HepG2 (cell line): ENCODE results near the gene PGC. TPM values are rescaled to one million over a fixed set of nuclear protein-coding genes. Genes with fewer than 3 reads are reported as not detected.

Source experiments
- ATAC-seq: fragments of 200-7000 bp; cut with Tn5 transposase; 3 replicates; pipeline ENCODE4 v1.9.1; 2020; ENCODE audit warnings: mild to moderate bottlenecking, moderate library complexity
- BruUV-seq: library from RNA; stranded (reverse); fragments of 400-500 nt; replicated peaks from 2 replicates; lab custom pipeline; 2021; lab: Mats Ljungman, UMichigan
- CTCF ChIA-PET: fragments of 300-600 bp; formaldehyde crosslinking; extraction: SDS; loops from one replicate; lab custom pipeline; 2021; ENCODE audit warnings: low total read pairs, inconsistent platforms, low intra/inter-chr PET ratio; lab: Yijun Ruan, JAX
- POLR2A ChIA-PET: fragments of 350-600 bp; sonication (Branson Sonifier 250); formaldehyde crosslinking; loops from one replicate; lab custom pipeline; 2020; ENCODE audit warnings: antibody characterized with exemption, inconsistent platforms; lab: Yijun Ruan, JAX
- DNase-seq: peaks from one replicate; pipeline ENCODE4 v3.0.0-alpha.2; 2015; ENCODE audit warnings: low spot score
- FAIRE-seq: peaks from 3 replicates; lab custom pipeline; 2011; peaks lifted over from hg19 to GRCh38; lab: Jason Lieb, UNC
- H2AFZ ChIP-seq: one replicate; pipeline ENCODE4 v1.6.1; 2011; ENCODE audit warnings: low read length, inconsistent platforms
- H3K27ac ChIP-seq: fragments of 300-600 bp; 3 replicates; pipeline ENCODE4 v1.8.0; 2011; ENCODE audit warnings: mixed run types, mild to moderate bottlenecking, mixed read lengths, low read length, inconsistent platforms; ENCODE audit not compliant: insufficient read depth; ENCODE audit errors: extremely low read length
- H3K27me3 ChIP-seq, 2 experiments: fragments of 200-600 bp in 1 of 2; 2 replicates in 1 of 2; 3 replicates in 1 of 2; pipeline versions ENCODE4 v1.6.0 to v1.8.0; 2011; ENCODE audit warnings: low read length in 2 of 2, mild to moderate bottlenecking in 2 of 2, moderate library complexity in 2 of 2, inconsistent platforms in 1 of 2; ENCODE audit not compliant: insufficient read depth in 2 of 2, control insufficient read depth in 1 of 2
- H3K36me3 ChIP-seq, 2 experiments: fragments of 200-600 bp in 1 of 2; replicated peaks in 1 of 2; 2 replicates in 1 of 2; 3 replicates in 1 of 2; pipeline versions ENCODE4 v1.5.1 to v1.8.0; 2011; ENCODE audit warnings: low read length in 2 of 2, inconsistent platforms in 1 of 2; ENCODE audit not compliant: insufficient read depth in 2 of 2, control insufficient read depth in 1 of 2
- H3K4me1 ChIP-seq: 2 replicates; pipeline ENCODE4 v1.5.1; 2012; ENCODE audit warnings: low read length, inconsistent platforms; ENCODE audit not compliant: insufficient read depth
- H3K4me2 ChIP-seq: 2 replicates; pipeline ENCODE4 v1.6.0; 2011; ENCODE audit warnings: low read depth, low read length, inconsistent platforms
- H3K4me3 ChIP-seq, 3 experiments: fragments of 200-600 bp in 1 of 3; sonication (generic), shearing (Covaris generic) in 1 of 3; replicated peaks in 1 of 3; 2 replicates each; pipeline ENCODE4 v1.5.1; 2011 to 2016; ENCODE audit warnings: low read length in 3 of 3, inconsistent platforms in 2 of 3, low read depth in 2 of 3, mild to moderate bottlenecking in 2 of 3, control low read depth in 1 of 3, mixed read lengths in 1 of 3; ENCODE audit not compliant: insufficient read depth in 1 of 3
- H3K79me2 ChIP-seq: one replicate; pipeline ENCODE4 v1.6.1; 2011; ENCODE audit warnings: low read length, inconsistent platforms; ENCODE audit not compliant: insufficient read depth
- H3K9ac ChIP-seq: 2 replicates; pipeline ENCODE4 v1.6.0; 2011; ENCODE audit warnings: mild to moderate bottlenecking, low read depth, low read length, inconsistent platforms; ENCODE audit not compliant: insufficient read depth
- H3K9me3 ChIP-seq: 2 replicates; pipeline ENCODE4 v1.5.1; 2012; ENCODE audit warnings: mild to moderate bottlenecking, low read length
- H4K20me1 ChIP-seq: 2 replicates; pipeline ENCODE4 v1.6.0; 2011; ENCODE audit warnings: inconsistent platforms, mild to moderate bottlenecking, low read length, moderate library complexity; ENCODE audit not compliant: insufficient read depth
- ARNTL ChIP-seq: sonication (generic); formaldehyde crosslinking; IDR thresholded peaks from 2 replicates; pipeline ENCODE4 v1.4.0; 2020; ENCODE audit warnings: mild to moderate bottlenecking, missing genetic modification reagents
- HOXA3 ChIP-seq: sonication (generic); formaldehyde crosslinking; IDR thresholded peaks from 2 replicates; pipeline ENCODE4 v1.5.0; 2020; ENCODE audit warnings: missing genetic modification reagents
- IRF2 ChIP-seq: IDR thresholded peaks from 2 replicates; pipeline ENCODE4 v1.6.1; 2018; ENCODE audit warnings: missing genetic modification reagents, missing compliant biosample characterization
- MIXL1 ChIP-seq: IDR thresholded peaks from 2 replicates; pipeline ENCODE4 v1.6.1; 2016
- MXD1 ChIP-seq: sonication (generic); formaldehyde crosslinking; IDR thresholded peaks from 2 replicates; pipeline ENCODE4 v1.4.0; 2020; ENCODE audit warnings: mild to moderate bottlenecking, missing genetic modification reagents
- PAX8 ChIP-seq: sonication (generic); formaldehyde crosslinking; IDR thresholded peaks from 2 replicates; pipeline ENCODE4 v1.8.0; 2022; ENCODE audit warnings: mild to moderate bottlenecking, missing genetic modification reagents, borderline replicate concordance
- RAD21 ChIP-seq: fragments of 450-650 bp; formaldehyde crosslinking; IDR thresholded peaks from 2 replicates; pipeline ENCODE4 v1.5.0; 2020; ENCODE audit warnings: mild to moderate bottlenecking
- REPIN1 ChIP-seq: sonication (generic); formaldehyde crosslinking; IDR thresholded peaks from 2 replicates; pipeline ENCODE4 v1.8.0; 2022; ENCODE audit warnings: missing genetic modification reagents, low read depth, mild to moderate bottlenecking, borderline replicate concordance
- RFX5 ChIP-seq: IDR thresholded peaks from 2 replicates; pipeline ENCODE4 v1.6.1; 2011; ENCODE audit warnings: low read depth, low read length, improper control_type of control experiment
- SIN3A ChIP-seq: IDR thresholded peaks from 2 replicates; pipeline ENCODE4 v1.6.1; 2011; ENCODE audit warnings: low read depth, mild to moderate bottlenecking, control low read depth, low read length, borderline replicate concordance
- SP1 ChIP-seq, 2 experiments: fragments of 450-650 bp in 1 of 2; sonication (generic) in 1 of 2; formaldehyde crosslinking in 1 of 2; IDR thresholded peaks; 2 replicates each; pipeline versions ENCODE4 v1.4.0 to v1.6.1; 2016 to 2020; ENCODE audit warnings: missing genetic modification reagents in 1 of 2
- ZNF24 ChIP-seq: fragments of 450-650 bp; IDR thresholded peaks from 2 replicates; pipeline ENCODE4 v1.6.1; 2017; ENCODE audit warnings: antibody characterized with exemption, mild to moderate bottlenecking
- ZNF605 ChIP-seq: sonication (generic); formaldehyde crosslinking; IDR thresholded peaks from 2 replicates; pipeline ENCODE4 v1.8.0; 2022; ENCODE audit warnings: mild to moderate bottlenecking, missing genetic modification reagents
- ZNF607 ChIP-seq: sonication (generic); formaldehyde crosslinking; IDR thresholded peaks from 2 replicates; pipeline ENCODE4 v1.5.1; 2020; ENCODE audit warnings: missing genetic modification reagents, mild to moderate bottlenecking, borderline replicate concordance
- ZNF660 ChIP-seq: sonication (generic); formaldehyde crosslinking; IDR thresholded peaks from 2 replicates; pipeline ENCODE4 v1.5.1; 2020; ENCODE audit warnings: mild to moderate bottlenecking, low read depth, missing genetic modification reagents, borderline replicate concordance
- ZNF713 ChIP-seq: sonication (generic); formaldehyde crosslinking; IDR thresholded peaks from 2 replicates; pipeline ENCODE4 v1.4.0; 2020; ENCODE audit warnings: mild to moderate bottlenecking, missing genetic modification reagents
- ZNF792 ChIP-seq: IDR thresholded peaks from 2 replicates; pipeline ENCODE4 v1.6.1; 2016
- WGBS: methylation state at CpG from one replicate; pipeline ENCODE4 v1.1.6; 2017; ENCODE audit warnings: low lambda C conversion rate; 5-methylcytosine and 5-hydroxymethylcytosine counted together
- in situ Hi-C: cut with HindIII; loops from 2 replicates; pipeline ENCODE4 v1.10.0; 2017; ENCODE audit warnings: low pct_unique_long_range_greater_than_20kb; ENCODE audit not compliant: extremely low pct_ligation_motif_present
- intact Hi-C: fragments of 100-400 bp; cut with micrococcal nuclease; formaldehyde crosslinking; loops from one replicate; pipeline ENCODE4 v1.10.0; 2022; ENCODE audit not compliant: unreplicated experiment
- polyA plus RNA-seq, 8 experiments: library from polyadenylated mRNA; depleted of rRNA in 3 of 8; stranded (reverse) in 7 of 8; unstranded in 1 of 8; fragments of >200 nt; fragmentation: Illumina TruSeq in 4 of 8; extraction: Trizol in 4 of 8; gene quantifications; 2 replicates each; pipeline versions ENCODE4 v1.2.1 to v1.2.3, GENCODE V29; 2011 to 2016; ENCODE audit warnings: low read depth in 4 of 8, missing spikeins in 1 of 8, mixed read lengths in 1 of 8; ENCODE audit not compliant: insufficient read depth in 1 of 8
- total RNA-seq, 5 experiments: library from RNA; depleted of rRNA; stranded (reverse); fragments of >200 nt; fragmentation: Illumina TruSeq; extraction: Trizol; gene quantifications; 2 replicates each; pipeline ENCODE4 v1.2.3, GENCODE V29; 2016; ENCODE audit warnings: low read depth in 1 of 5
- TF ChIP-seq, protein P1 (sequence below): sonication (generic); formaldehyde crosslinking; IDR thresholded peaks from 2 replicates; pipeline ENCODE4 v1.4.0; 2020; ENCODE audit warnings: missing genetic modification reagents
- TF ChIP-seq, protein P2 (sequence below): sonication (generic); formaldehyde crosslinking; IDR thresholded peaks from 2 replicates; pipeline ENCODE4 v1.5.1; 2020; ENCODE audit warnings: missing genetic modification reagents, mild to moderate bottlenecking, borderline replicate concordance

Gene PGC
- total and polyA plus RNA-seq, 2 of the 13 experiments (the other 11 are each of a cell fraction or from before 2014, with no cell fraction given): 426 to 502 TPM

DNA sequence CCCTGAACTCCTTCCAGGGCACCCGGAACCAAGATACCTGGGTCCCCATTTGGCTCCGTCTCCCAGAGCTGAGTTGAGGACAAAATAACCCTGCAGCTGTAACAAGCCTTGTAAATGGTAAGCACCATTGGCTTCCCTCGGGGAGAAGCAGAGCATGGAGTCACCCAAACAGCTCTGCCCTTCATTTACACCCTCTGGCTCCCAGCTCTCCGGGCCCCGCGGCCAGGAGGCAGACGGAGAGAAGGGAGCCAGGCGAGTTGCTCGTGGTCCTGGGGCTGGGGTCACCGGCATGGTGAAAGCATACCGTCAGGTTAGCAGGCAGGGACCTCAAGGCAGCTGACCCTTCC is 13.9 kb downstream of the PGC start:
- Histone ChIP-seq H3K4me2 (peak overlapping the region; percentile 87), H3K27me3 (no peaks in the 10 kb centered on the region; a peak in 1 of 5 replicates), H3K36me3 (no peaks in the 10 kb centered on the region), H4K20me1 (no peaks in the 10 kb centered on the region), H2AFZ (no peak overlapping the region), H3K27ac (no peak overlapping the region), H3K79me2 (peaks cover 5% of the 10 kb centered on the region), H3K9me3 (no peaks in the 10 kb centered on the region), H3K4me3 (peak overlapping the region; percentile 51 to 83 (median 76)), H3K4me1 (peaks cover 58% of the 10 kb centered on the region), H3K9ac (peak overlapping the region; percentile 73)
- ChIA-PET CTCF (no interaction called here), POLR2A (interaction anchor here (0.7 to 10.4 kb wide), 22 partner anchors 9 to 317 kb away, joined by 3 to 120 read pairs (median 8); partner anchors contain the start of genes FRS3, PGC, TAF8 and TOMM6)
- intact Hi-C loops: loop anchor here (1.0 kb wide), 2 partner anchors 27 to 188 kb away; partner anchors contain the start of genes BYSL and MED20
- no peak for ATAC-seq
- BruUV-seq: no TSS peak
- no peak for FAIRE-seq
- in situ Hi-C loops: no loop called here
- 60% methylated on average over 2 of the region's 11 CpGs for WGBS
- DNase-seq: no peak
- TF ChIP-seq ZNF607 (CRISPR knock-in tag) (0 out of 2 replicates have a peak, but pooled peaks have one; percentile 58), MIXL1 (CRISPR knock-in tag) (no peak), ZNF24 (no peak), ZNF605 (CRISPR knock-in tag) (peak; percentile 62; the same call in 1 of the 2 replicates), MXD1 (CRISPR knock-in tag) (peak; percentile 8; the same call in 1 of the 2 replicates), SP1 (IDR thresholded peaks at IDR 0.05) (no peak), SP1 (CRISPR knock-in tag; IDR thresholded peaks at IDR 0.05) (no peak), ZNF713 (no peak), PAX8 (0 out of 2 replicates have a peak, but pooled peaks have one; percentile 32), IRF2 (CRISPR knock-in tag) (no peak), RAD21 (CRISPR knock-in tag) (0 out of 2 replicates have a peak, but pooled peaks have one; percentile 7), SIN3A (0 out of 2 replicates have a peak, but pooled peaks have one; percentile 18), ARNTL (CRISPR knock-in tag) (no peak), ZNF660 (CRISPR knock-in tag) (no peak), REPIN1 (peak; percentile 11; the same call in 1 of the 2 replicates), ZNF792 (CRISPR knock-in tag) (no peak), HOXA3 (CRISPR knock-in tag) (0 out of 2 replicates have a peak, but pooled peaks have one; percentile 7), RFX5 (no peak)
- TF ChIP-seq, protein P1, sequence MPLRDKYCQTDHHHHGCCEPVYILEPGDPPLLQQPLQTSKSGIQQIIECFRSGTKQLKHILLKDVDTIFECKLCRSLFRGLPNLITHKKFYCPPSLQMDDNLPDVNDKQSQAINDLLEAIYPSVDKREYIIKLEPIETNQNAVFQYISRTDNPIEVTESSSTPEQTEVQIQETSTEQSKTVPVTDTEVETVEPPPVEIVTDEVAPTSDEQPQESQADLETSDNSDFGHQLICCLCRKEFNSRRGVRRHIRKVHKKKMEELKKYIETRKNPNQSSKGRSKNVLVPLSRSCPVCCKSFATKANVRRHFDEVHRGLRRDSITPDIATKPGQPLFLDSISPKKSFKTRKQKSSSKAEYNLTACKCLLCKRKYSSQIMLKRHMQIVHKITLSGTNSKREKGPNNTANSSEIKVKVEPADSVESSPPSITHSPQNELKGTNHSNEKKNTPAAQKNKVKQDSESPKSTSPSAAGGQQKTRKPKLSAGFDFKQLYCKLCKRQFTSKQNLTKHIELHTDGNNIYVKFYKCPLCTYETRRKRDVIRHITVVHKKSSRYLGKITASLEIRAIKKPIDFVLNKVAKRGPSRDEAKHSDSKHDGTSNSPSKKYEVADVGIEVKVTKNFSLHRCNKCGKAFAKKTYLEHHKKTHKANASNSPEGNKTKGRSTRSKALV (CRISPR knock-in tag): peak; percentile 51; the same call in 1 of the 2 replicates
- TF ChIP-seq, protein P2, sequence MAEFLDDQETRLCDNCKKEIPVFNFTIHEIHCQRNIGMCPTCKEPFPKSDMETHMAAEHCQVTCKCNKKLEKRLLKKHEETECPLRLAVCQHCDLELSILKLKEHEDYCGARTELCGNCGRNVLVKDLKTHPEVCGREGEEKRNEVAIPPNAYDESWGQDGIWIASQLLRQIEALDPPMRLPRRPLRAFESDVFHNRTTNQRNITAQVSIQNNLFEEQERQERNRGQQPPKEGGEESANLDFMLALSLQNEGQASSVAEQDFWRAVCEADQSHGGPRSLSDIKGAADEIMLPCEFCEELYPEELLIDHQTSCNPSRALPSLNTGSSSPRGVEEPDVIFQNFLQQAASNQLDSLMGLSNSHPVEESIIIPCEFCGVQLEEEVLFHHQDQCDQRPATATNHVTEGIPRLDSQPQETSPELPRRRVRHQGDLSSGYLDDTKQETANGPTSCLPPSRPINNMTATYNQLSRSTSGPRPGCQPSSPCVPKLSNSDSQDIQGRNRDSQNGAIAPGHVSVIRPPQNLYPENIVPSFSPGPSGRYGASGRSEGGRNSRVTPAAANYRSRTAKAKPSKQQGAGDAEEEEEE (CRISPR knock-in tag): no peak
